ENCODE data around the gene ARHGAP28.

DNA sequence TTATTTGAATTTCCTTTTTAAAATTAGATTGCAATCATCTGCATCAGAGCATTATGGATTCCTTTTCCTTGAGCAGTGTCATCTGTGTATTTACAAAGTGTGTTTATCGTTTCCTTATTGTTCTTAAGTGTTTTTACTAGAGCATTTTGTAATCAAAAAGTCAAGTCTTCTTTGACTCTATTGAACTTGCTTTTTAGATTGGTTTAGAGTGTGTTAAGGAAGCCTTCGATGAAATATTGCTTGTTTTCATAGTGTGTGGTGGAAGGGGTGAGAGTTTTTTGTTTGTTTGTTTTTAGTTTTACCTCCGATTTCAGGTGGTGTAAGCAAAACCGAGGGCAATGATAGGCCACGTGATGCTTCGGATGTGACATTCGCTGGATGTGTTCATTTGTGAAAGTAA, 45.7 kb downstream of the ARHGAP28 start:
- TF ChIP-seq, protein P1, sequence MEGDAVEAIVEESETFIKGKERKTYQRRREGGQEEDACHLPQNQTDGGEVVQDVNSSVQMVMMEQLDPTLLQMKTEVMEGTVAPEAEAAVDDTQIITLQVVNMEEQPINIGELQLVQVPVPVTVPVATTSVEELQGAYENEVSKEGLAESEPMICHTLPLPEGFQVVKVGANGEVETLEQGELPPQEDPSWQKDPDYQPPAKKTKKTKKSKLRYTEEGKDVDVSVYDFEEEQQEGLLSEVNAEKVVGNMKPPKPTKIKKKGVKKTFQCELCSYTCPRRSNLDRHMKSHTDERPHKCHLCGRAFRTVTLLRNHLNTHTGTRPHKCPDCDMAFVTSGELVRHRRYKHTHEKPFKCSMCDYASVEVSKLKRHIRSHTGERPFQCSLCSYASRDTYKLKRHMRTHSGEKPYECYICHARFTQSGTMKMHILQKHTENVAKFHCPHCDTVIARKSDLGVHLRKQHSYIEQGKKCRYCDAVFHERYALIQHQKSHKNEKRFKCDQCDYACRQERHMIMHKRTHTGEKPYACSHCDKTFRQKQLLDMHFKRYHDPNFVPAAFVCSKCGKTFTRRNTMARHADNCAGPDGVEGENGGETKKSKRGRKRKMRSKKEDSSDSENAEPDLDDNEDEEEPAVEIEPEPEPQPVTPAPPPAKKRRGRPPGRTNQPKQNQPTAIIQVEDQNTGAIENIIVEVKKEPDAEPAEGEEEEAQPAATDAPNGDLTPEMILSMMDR (IDR thresholded peaks at IDR 0.05) = no peak
- TF ChIP-seq POLR2A (IDR thresholded peaks at IDR 0.05) = no peak
